Left lung (tissue), 10 donors: ENCODE measurements around the gene IL18BP. TPM values are rescaled to one million over a fixed set of nuclear protein-coding genes. Genes with fewer than 3 reads are reported as not detected.

Experiments
- ATAC-seq: fragments of 200-7000 bp; cut with Tn5 transposase; one replicate; pipeline ENCODE4 v1.9.1; 2020; ENCODE audit warnings: moderate library complexity
- DNase-seq, 4 donors: peaks; one replicate each; pipeline ENCODE4 v3.0.0-alpha.2; 2013 to 2020
- H3K27ac ChIP-seq, 2 donors: fragments of 200-600 bp; sonication (generic) in 1 of 2; one replicate each; pipeline versions ENCODE4 v1.5.0 to v1.8.0; 2020 to 2021
- H3K27me3 ChIP-seq, 2 donors: fragments of 200-600 bp; sonication (generic) in 1 of 2; one replicate each; pipeline versions ENCODE4 v1.5.0 to v1.8.0; 2020 to 2021
- H3K36me3 ChIP-seq, 2 donors: fragments of 200-600 bp; sonication (generic) in 1 of 2; one replicate each; pipeline versions ENCODE4 v1.5.0 to v1.8.0; 2020 to 2021
- H3K4me1 ChIP-seq, 2 donors: fragments of 200-600 bp; one replicate each; pipeline ENCODE4 v1.8.0; 2021
- H3K4me3 ChIP-seq, 2 donors: fragments of 200-600 bp; sonication (generic) in 1 of 2; one replicate each; pipeline versions ENCODE4 v1.5.0 to v1.8.0; 2020 to 2021; ENCODE audit warnings: mild to moderate bottlenecking in 1 of 2
- H3K9me3 ChIP-seq, 2 donors: fragments of 200-600 bp; sonication (generic) in 1 of 2; one replicate each; pipeline versions ENCODE4 v1.5.0 to v1.8.0; 2020 to 2021
- CTCF ChIP-seq, 2 donors: fragments of 200-600 bp; sonication (generic) in 1 of 2; IDR thresholded peaks; one replicate each; pipeline versions ENCODE4 v1.5.0 to v1.8.0; 2021; ENCODE audit warnings: antibody characterized with exemption in 2 of 2
- intact Hi-C, 2 donors: fragments of 100-400 bp; cut with DNase I; formaldehyde crosslinking; loops; one replicate each; pipeline versions ENCODE4 v1.11.2 to v1.14.2; 2022
- polyA plus RNA-seq, 6 donors: library from polyadenylated mRNA; unstranded; fragments of 120-200 nt; gene quantifications; one replicate each; pipeline ENCODE4 v1.2.1, GENCODE V29; 2013; ENCODE audit not compliant: insufficient read length in 6 of 6
- total RNA-seq, 2 donors: library from RNA; stranded (reverse); fragmentation: NEBNext Ultra II Directional; extraction: Animal tissue kit (Norgen Biotek cat#: 25700); gene quantifications; one replicate each; pipeline ENCODE4 v1.2.1, GENCODE V29; 2021
- donor health status: DM: no; HTN: yes; CAD: no.
- donor health status: DM: no; HTN: no; CAD: no.

IL18BP gene
- total and polyA plus RNA-seq, 8 donors: 8.9 to 20.1 (median 11.6) TPM

- Histone ChIP-seq H3K9me3 (peaks cover 0 to 4% of the 10 kb centered on the region in 2 donors), H3K27me3 (no peaks in the 10 kb centered on the region), H3K36me3 (peaks cover 0 to 38% of the 10 kb centered on the region in 2 donors), H3K4me1 (peaks cover 3 to 8% of the 10 kb centered on the region in 2 donors), H3K4me3 (no peak overlapping the region), H3K27ac (peak overlapping the region in 1 of 2 donors; percentile 67)
- intact Hi-C loops: no loop called here
- no peak for ATAC-seq
- TF ChIP-seq CTCF (IDR thresholded peaks at IDR 0.05): no peak
- no peak for DNase-seq
Observed at GRCh38 chr11:71962428-71963038, 36.2 kb upstream of the IL18BP start.

- no peaks in the 10 kb centered on the region for H3K27me3 ChIP-seq
Observed at GRCh38 chr11:71963468-71963867, 35.2 kb upstream of the IL18BP start.

GRCh38 chr11:71964641-71965040, 34.1 kb upstream of the IL18BP start:
- no peak overlapping the region for H3K4me3 ChIP-seq
- H3K36me3 ChIP-seq: peaks cover 0 to 53% of the 10 kb centered on the region in 2 donors
- intact Hi-C loops: no loop called here
- no peaks in the 10 kb centered on the region for H3K27me3 ChIP-seq
- peaks cover 0 to 4% of the 10 kb centered on the region in 2 donors for H3K9me3 ChIP-seq
- no peak overlapping the region for H3K27ac ChIP-seq
- no peak for TF ChIP-seq CTCF (IDR thresholded peaks at IDR 0.05)
- ATAC-seq (no peak), DNase-seq (no peak)
- H3K4me1 ChIP-seq: peaks cover 3 to 8% of the 10 kb centered on the region in 2 donors

More at GRCh38 chr11:71963468-71963867, 35.2 kb upstream of the IL18BP start:
- Histone ChIP-seq H3K27ac (no peak overlapping the region), H3K4me3 (no peak overlapping the region), H3K4me1 (peaks cover 3 to 8% of the 10 kb centered on the region in 2 donors), H3K36me3 (peaks cover 0 to 48% of the 10 kb centered on the region in 2 donors), H3K9me3 (peaks cover 0 to 4% of the 10 kb centered on the region in 2 donors)
- intact Hi-C loops: no loop called here
- no peak for DNase-seq
- no peak for TF ChIP-seq CTCF (IDR thresholded peaks at IDR 0.05)
- ATAC-seq: no peak

- Histone ChIP-seq H3K36me3 (peaks cover 0 to 47% of the 10 kb centered on the region in 2 donors), H3K27ac (no peak overlapping the region), H3K4me1 (no peaks in the 10 kb centered on the region), H3K4me3 (no peak overlapping the region), H3K9me3 (no peaks in the 10 kb centered on the region), H3K27me3 (no peaks in the 10 kb centered on the region)
- intact Hi-C loops: no loop called here
- DNase-seq (no peak), ATAC-seq (no peak)
- TF ChIP-seq CTCF (IDR thresholded peaks at IDR 0.05): no peak
Observed at GRCh38 chr11:71971680-71972079, 27.0 kb upstream of the IL18BP start.

- intact Hi-C loops: no loop called here
- TF ChIP-seq CTCF (IDR thresholded peaks at IDR 0.05): no peak
Observed at GRCh38 chr11:71976551-71976950, 22.2 kb upstream of the IL18BP start.

More at GRCh38 chr11:71976551-71976950, 22.2 kb upstream of the IL18BP start:
- ATAC-seq (no peak), DNase-seq (no peak)
- H3K9me3 ChIP-seq: no peaks in the 10 kb centered on the region
- peaks cover 0 to 33% of the 10 kb centered on the region in 2 donors for H3K36me3 ChIP-seq
- H3K27ac ChIP-seq: no peak overlapping the region
- H3K4me1 ChIP-seq: no peaks in the 10 kb centered on the region
- H3K27me3 ChIP-seq: no peaks in the 10 kb centered on the region
- no peak overlapping the region for H3K4me3 ChIP-seq
